ENCODE data around the gene NR5A2. TPM values are rescaled to one million over a fixed set of nuclear protein-coding genes. Genes with fewer than 3 reads are reported as not detected.

The NR5A2 gene
- total RNA-seq, 1 experiment from 2014 or later: 4.7 TPM

DNA sequence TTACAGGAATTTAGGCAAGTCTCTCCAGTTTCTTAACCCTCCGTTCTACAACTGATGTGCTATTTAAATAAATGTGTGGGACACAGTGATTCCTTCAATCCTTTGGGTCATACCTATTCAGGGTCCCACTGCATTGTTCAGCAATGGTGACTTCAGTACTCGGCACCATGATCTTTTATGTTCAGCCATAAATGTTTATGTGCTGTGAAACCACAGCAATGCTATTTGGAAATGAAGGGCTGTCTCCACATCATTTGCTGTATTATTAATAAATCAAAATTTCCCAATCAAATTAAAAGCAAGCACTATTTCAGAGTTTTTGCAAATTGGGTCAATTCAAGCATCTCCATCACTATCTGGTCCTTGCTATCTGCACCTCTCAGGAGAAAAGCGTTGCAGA, 84.8 kb downstream of the NR5A2 start:
- no peak overlapping the region for H2BK5ac ChIP-seq (ENCODE audit: insufficient read length, low read length)
- no peak overlapping the region for H3K4me2 ChIP-seq (ENCODE audit: insufficient read depth, insufficient read length, low read length)
- no CpG with 5 or more reads among the region's 3 CpGs for WGBS (ENCODE audit: extremely low coverage, insufficient read length, low lambda C conversion rate)
- H4K20me1 ChIP-seq (ENCODE audit: control insufficient read depth, insufficient read depth, insufficient read length): no peaks in the 10 kb centered on the region
- no peak overlapping the region for H3K23ac ChIP-seq (ENCODE audit: insufficient read length, low read depth, low read length)
- no peak overlapping the region for H3K4ac ChIP-seq (ENCODE audit: low read depth, low read length)
- H3K14ac ChIP-seq (ENCODE audit: insufficient read depth, low read length): no peak overlapping the region
- no peaks in the 10 kb centered on the region for H3K9me3 Mint-ChIP-seq
- no peak for DNase-seq
- H3K27ac Mint-ChIP-seq: no peak overlapping the region
- no peaks in the 10 kb centered on the region for H3K36me3 Mint-ChIP-seq (ENCODE audit: insufficient read depth in 1 of 3, low read depth in 3 of 3)
- H2BK12ac ChIP-seq (ENCODE audit: insufficient read length, low read depth, low read length): no peak overlapping the region
- H4K91ac ChIP-seq (ENCODE audit: insufficient read length, low read depth, low read length): no peak overlapping the region
- no peak overlapping the region for H4K8ac ChIP-seq (replicated peaks; ENCODE audit: insufficient read length, low read depth, low read length)
- no peak overlapping the region for H2AK5ac ChIP-seq (ENCODE audit: insufficient read length, low read length)
- no peaks in the 10 kb centered on the region for H3K79me1 ChIP-seq (ENCODE audit: insufficient read depth, low read depth, low read length, poor library complexity, severe bottlenecking)
- H3K27ac ChIP-seq (ENCODE audit: insufficient read length, low read depth, low read length): no peak overlapping the region
- no peaks in the 10 kb centered on the region for H3K27me3 ChIP-seq (ENCODE audit: insufficient read depth, low read length)
- no peaks in the 10 kb centered on the region for H3K27me3 Mint-ChIP-seq (ENCODE audit: low read depth)
- H3K4me1 Mint-ChIP-seq: peaks cover under 1 to 8% of the 10 kb centered on the region in 2 experiments; a peak in 3 of 4 replicates
- H3K56ac ChIP-seq (ENCODE audit: insufficient read length, low read depth, low read length): no peak overlapping the region
- H2BK20ac ChIP-seq (ENCODE audit: low read depth, low read length, poor library complexity, severe bottlenecking): no peak overlapping the region
- H3K4me3 Mint-ChIP-seq: no peak overlapping the region
- no peak overlapping the region for H2BK15ac ChIP-seq (ENCODE audit: low read depth, low read length)
- H2AFZ ChIP-seq (ENCODE audit: low read length): no peak overlapping the region
- H3K4me1 ChIP-seq (ENCODE audit: insufficient read depth, low read length): no peaks in the 10 kb centered on the region
- H3K79me2 ChIP-seq (ENCODE audit: insufficient read depth, low read length): no peaks in the 10 kb centered on the region
- H3K23me2 ChIP-seq (ENCODE audit: insufficient read length, low read depth, low read length, poor library complexity, severe bottlenecking): no peaks in the 10 kb centered on the region
- no peaks in the 10 kb centered on the region for H3K9me3 ChIP-seq (ENCODE audit: control insufficient read depth, low read depth, low read length)
- H3T11ph ChIP-seq (ENCODE audit: low read length): no peak overlapping the region
- H4K5ac ChIP-seq (ENCODE audit: insufficient read length, low read depth, low read length): no peak overlapping the region
- H2BK120ac ChIP-seq (ENCODE audit: low read depth, low read length, poor library complexity, severe bottlenecking): no peak overlapping the region
- no peak overlapping the region for H3K18ac ChIP-seq (ENCODE audit: insufficient read length, low read depth, low read length)
- H3K9ac ChIP-seq (ENCODE audit: extremely low read depth, insufficient read length, low read length): no peak overlapping the region
- TF ChIP-seq CTCF (conservative IDR thresholded peaks at IDR 0.05): no peak

Data from H9 (cell line).